Keratinocyte (primary cell): Measurements from ENCODE around the gene TIMMDC1.
"Not testable (repeated sequence)": the region's sequence is repeated elsewhere in the genome, so short reads cannot be mapped to it uniquely, and the experiment has no call there.

ENCODE experiments used
- CTCF ChIP-seq, 3 experiments: IDR thresholded peaks in 1 of 3; conservative IDR thresholded peaks in 1 of 3; optimal IDR thresholded peaks in 1 of 3; 2 replicates in 2 of 3; 3 replicates in 1 of 3; pipeline versions ENCODE3 to v1.5.1; 2011; ENCODE audit warnings: low read length in 3 of 3, mild to moderate bottlenecking in 3 of 3, moderate library complexity in 2 of 3, control low read depth in 1 of 3, inconsistent platforms in 1 of 3; ENCODE audit not compliant: insufficient read depth in 2 of 3; ENCODE audit errors: extremely low read depth in 1 of 3
- EZH2 ChIP-seq: IDR thresholded peaks from one replicate; pipeline ENCODE4 v1.6.1; 2012; ENCODE audit warnings: inconsistent platforms, mild to moderate bottlenecking, low read length, moderate library complexity

- not testable (repeated sequence) for TF ChIP-seq CTCF (optimal IDR thresholded peaks at IDR 0.05 in 1 of 3, IDR thresholded peaks at IDR 0.05 in 1 of 3, conservative IDR thresholded peaks at IDR 0.05 in 1 of 3; ENCODE audit: extremely low read depth in 1 of 3, insufficient read depth in 2 of 3, low read length in 3 of 3); EZH2
Observed at GRCh38 chr3:119563334-119563733, 65.0 kb downstream of the TIMMDC1 start.
